MCF 10A (cell line): ENCODE measurements around the gene TWNK. TPM values are rescaled to one million over a fixed set of nuclear protein-coding genes. Genes with fewer than 3 reads are reported as not detected.

Source experiments
- BruUV-seq: library from RNA; stranded (reverse); fragments of 400-500 nt; replicated peaks from 2 replicates; lab custom pipeline; 2021; lab: Mats Ljungman, UMichigan
- CTCF ChIA-PET: fragments of 300-600 bp; sonication (Branson Sonifier 250); formaldehyde crosslinking; extraction: SDS; loops from one replicate; lab custom pipeline; 2021; ENCODE audit warnings: antibody characterized with exemption, inconsistent platforms; lab: Yijun Ruan, JAX
- POLR2A ChIA-PET: fragments of 300-600, 350-650 bp; sonication (Branson Sonifier 250); formaldehyde crosslinking; extraction: SDS; loops from one replicate; lab custom pipeline; 2020; ENCODE audit warnings: antibody characterized with exemption, inconsistent platforms; lab: Yijun Ruan, JAX
- DNase-seq: peaks from one replicate; pipeline ENCODE4 v3.0.0-alpha.2; 2018; ENCODE audit not compliant: unreplicated experiment
- H3K27ac Mint-ChIP-seq: one replicate; pipeline ENCODE4 v1.8.0; 2022; ENCODE audit warnings: mild to moderate bottlenecking, low read depth, mixed read lengths; ENCODE audit not compliant: unreplicated experiment
- H3K27me3 Mint-ChIP-seq: one replicate; pipeline ENCODE4 v1.8.0; 2022; ENCODE audit warnings: mixed read lengths; ENCODE audit not compliant: insufficient read depth, unreplicated experiment
- H3K36me3 Mint-ChIP-seq: one replicate; pipeline ENCODE4 v1.8.0; 2022; ENCODE audit warnings: mild to moderate bottlenecking, moderate library complexity, mixed read lengths; ENCODE audit not compliant: insufficient read depth, unreplicated experiment
- H3K4me1 Mint-ChIP-seq: one replicate; pipeline ENCODE4 v1.8.0; 2022; ENCODE audit warnings: mixed read lengths; ENCODE audit not compliant: insufficient read depth, unreplicated experiment
- H3K4me3 Mint-ChIP-seq: one replicate; pipeline ENCODE4 v1.8.0; 2022; ENCODE audit warnings: mild to moderate bottlenecking, moderate library complexity, mixed read lengths; ENCODE audit not compliant: unreplicated experiment
- H3K9me3 Mint-ChIP-seq: one replicate; pipeline ENCODE4 v1.8.0; 2022; ENCODE audit warnings: mixed read lengths; ENCODE audit not compliant: unreplicated experiment
- intact Hi-C: fragments of 100-400 bp; cut with micrococcal nuclease; formaldehyde crosslinking; loops from 2 replicates; pipeline ENCODE4 v1.14.1; 2022
- total RNA-seq: library from RNA; stranded (reverse); gene quantifications from 2 replicates; pipeline ENCODE4 v1.2.3, GENCODE V29; 2022
- TF ChIP-seq, protein P1 (sequence below): fragments of 200-600 bp; IDR thresholded peaks from one replicate; pipeline ENCODE4 v1.8.0; 2022; ENCODE audit warnings: antibody characterized with exemption, mild to moderate bottlenecking; ENCODE audit not compliant: unreplicated experiment

TWNK gene
- total RNA-seq, 1 experiment from 2014 or later, result 27.9 TPM

DNA sequence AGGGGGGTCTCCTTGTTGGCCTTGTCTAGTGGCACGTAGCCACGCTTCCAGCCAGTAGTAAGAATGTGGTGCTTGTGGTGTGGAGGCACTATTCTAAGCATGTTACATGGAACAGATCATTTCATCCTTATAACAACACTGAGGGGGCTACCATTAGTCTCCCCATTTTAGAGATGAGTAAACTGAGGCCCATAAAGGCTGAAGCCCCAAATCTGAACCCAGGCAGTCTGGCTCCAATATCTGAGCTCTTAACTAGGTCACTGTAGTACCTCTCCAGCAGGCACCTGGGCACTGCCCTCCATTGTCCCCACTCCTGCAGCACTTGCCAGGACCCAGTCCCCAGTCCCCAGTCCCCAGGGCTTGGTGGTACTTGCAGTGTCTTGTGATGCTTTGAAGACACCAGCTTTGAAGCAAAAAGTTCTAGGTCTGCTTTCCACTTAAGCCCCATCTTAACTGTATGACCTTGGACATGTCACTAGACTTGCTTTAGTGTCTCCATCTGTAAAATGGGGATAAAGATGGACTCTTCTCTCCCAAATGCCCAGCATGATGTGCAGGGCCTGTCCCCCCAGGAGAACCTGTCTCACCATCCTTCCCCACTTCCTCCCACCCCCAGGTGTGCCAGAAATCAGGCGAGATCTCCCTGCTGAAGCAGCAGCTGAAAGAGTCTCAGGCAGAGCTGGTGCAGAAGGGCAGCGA lies 18.7 kb downstream of the TWNK start:
- H3K4me3 Mint-ChIP-seq, result no peak overlapping the region
- BruUV-seq, result no TSS peak
- TF ChIP-seq, protein P1, sequence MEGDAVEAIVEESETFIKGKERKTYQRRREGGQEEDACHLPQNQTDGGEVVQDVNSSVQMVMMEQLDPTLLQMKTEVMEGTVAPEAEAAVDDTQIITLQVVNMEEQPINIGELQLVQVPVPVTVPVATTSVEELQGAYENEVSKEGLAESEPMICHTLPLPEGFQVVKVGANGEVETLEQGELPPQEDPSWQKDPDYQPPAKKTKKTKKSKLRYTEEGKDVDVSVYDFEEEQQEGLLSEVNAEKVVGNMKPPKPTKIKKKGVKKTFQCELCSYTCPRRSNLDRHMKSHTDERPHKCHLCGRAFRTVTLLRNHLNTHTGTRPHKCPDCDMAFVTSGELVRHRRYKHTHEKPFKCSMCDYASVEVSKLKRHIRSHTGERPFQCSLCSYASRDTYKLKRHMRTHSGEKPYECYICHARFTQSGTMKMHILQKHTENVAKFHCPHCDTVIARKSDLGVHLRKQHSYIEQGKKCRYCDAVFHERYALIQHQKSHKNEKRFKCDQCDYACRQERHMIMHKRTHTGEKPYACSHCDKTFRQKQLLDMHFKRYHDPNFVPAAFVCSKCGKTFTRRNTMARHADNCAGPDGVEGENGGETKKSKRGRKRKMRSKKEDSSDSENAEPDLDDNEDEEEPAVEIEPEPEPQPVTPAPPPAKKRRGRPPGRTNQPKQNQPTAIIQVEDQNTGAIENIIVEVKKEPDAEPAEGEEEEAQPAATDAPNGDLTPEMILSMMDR, result no peak
- intact Hi-C loops, result no loop called here
- peaks cover 5% of the 10 kb centered on the region for H3K4me1 Mint-ChIP-seq
- H3K27me3 Mint-ChIP-seq, result no peaks in the 10 kb centered on the region
- ChIA-PET CTCF (interaction anchor here (0.6 to 5.9 kb wide), 5 partner anchors 8 to 497 kb away, joined by 3 to 60 read pairs (median 4); no protein-coding TSS in a partner anchor), POLR2A (interaction anchor here (1.1 to 1.2 kb wide), 2 partner anchors 8 to 20 kb away, joined by 3 read pairs; no protein-coding TSS in a partner anchor)
- no peaks in the 10 kb centered on the region for H3K9me3 Mint-ChIP-seq
- H3K36me3 Mint-ChIP-seq, result peaks cover 19% of the 10 kb centered on the region
- H3K27ac Mint-ChIP-seq, result no peak overlapping the region
- no peak for DNase-seq

DNA sequence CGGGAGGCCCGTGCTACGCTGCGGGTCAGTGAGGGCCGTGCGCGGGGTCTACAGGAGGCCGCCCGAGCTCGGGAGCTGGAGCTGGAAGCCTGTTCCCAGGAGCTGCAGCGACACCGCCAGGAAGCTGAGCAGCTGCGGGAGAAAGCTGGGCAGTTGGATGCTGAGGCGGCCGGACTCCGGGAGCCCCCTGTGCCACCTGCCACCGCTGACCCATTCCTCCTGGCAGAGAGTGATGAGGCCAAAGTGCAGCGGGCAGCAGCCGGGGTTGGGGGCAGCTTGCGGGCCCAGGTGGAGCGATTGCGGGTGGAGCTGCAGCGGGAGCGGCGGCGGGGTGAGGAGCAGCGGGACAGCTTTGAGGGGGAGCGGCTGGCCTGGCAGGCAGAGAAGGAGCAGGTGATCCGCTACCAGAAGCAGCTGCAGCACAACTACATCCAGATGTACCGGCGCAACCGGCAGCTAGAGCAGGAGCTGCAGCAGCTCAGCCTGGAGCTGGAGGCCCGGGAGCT lies 19.3 kb downstream of the TWNK start:
- intact Hi-C loops, result no loop called here
- TF ChIP-seq, protein P1, result no peak
- Mint-ChIP-seq H3K4me1 (no peaks in the 10 kb centered on the region), H3K27ac (no peak overlapping the region), H3K9me3 (no peaks in the 10 kb centered on the region), H3K27me3 (no peaks in the 10 kb centered on the region), H3K36me3 (peaks cover 19% of the 10 kb centered on the region), H3K4me3 (no peak overlapping the region)
- CTCF ChIA-PET, result interaction anchor here (0.6 to 1.9 kb wide), 7 partner anchors 9 to 498 kb away, joined by 3 to 11 read pairs (median 4); no protein-coding TSS in a partner anchor
- DNase-seq, result no peak
- no TSS peak for BruUV-seq
- POLR2A ChIA-PET, result interaction anchor here (0.7 to 1.2 kb wide), 4 partner anchors 8 to 124 kb away, joined by 3 read pairs; no protein-coding TSS in a partner anchor

DNA sequence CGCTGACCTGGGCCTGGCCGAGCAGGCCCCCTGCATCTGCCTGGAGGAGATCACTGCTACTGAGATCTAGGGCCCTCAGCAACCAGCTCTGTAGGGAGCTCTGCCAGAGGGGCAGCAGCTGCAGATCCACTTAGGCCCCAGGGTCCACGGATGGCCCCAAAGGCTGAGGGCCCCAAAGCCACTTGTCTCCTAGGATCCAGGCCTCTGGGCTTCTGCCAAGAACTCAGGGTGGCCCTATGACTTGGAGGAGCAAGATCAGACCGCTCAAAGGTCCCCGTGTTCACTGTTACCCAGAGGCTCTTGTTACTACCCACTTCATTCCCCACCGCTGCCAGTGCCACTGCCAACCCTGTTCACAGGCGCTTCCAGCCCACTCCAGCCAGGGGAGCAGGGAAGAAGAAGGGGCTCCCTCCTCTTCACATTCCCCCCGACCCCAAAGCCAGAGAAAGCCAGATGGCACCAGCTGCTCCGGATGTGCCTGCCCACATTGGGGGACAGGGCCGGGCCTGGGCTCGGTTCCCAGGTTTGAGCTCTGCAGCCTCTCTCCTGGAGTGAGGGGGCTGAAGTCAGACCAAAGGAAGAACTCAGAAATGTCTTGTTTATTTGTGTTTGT lies 19.9 kb downstream of the TWNK start:
- CTCF ChIA-PET, result interaction anchor here (0.5 to 1.9 kb wide), 6 partner anchors 10 to 42 kb away, joined by 3 to 11 read pairs (median 4); no protein-coding TSS in a partner anchor
- TF ChIP-seq, protein P1, result no peak
- Mint-ChIP-seq H3K9me3 (no peaks in the 10 kb centered on the region), H3K4me3 (no peak overlapping the region), H3K27ac (no peak overlapping the region), H3K36me3 (peaks cover 19% of the 10 kb centered on the region), H3K4me1 (no peaks in the 10 kb centered on the region), H3K27me3 (no peaks in the 10 kb centered on the region)
- no TSS peak for BruUV-seq
- intact Hi-C loops, result no loop called here
- DNase-seq, result no peak
- POLR2A ChIA-PET, result interaction anchor here (0.6 to 1.2 kb wide), 6 partner anchors 8 to 1117 kb away, joined by 3 read pairs; no protein-coding TSS in a partner anchor
